Esophagus mucosa (tissue), 1 donor: ENCODE measurements around the gene SMIM8. TPM values are rescaled to one million over a fixed set of nuclear protein-coding genes. Genes with fewer than 3 reads are reported as not detected.

Experiments
- total RNA-seq: library from RNA; stranded (reverse); gene quantifications from one replicate; pipeline ENCODE4 v1.2.4, GENCODE V29; 2023
- donor health status: DM: yes; HTN: yes; CAD: no.

SMIM8 gene
- total RNA-seq, 1 donor from 2014 or later = 4.0 TPM

Other genes with a start within 250 kb of the SMIM8 start
- not detected for gene CGA, start 227.5 kb upstream of the SMIM8 start, total RNA-seq
- 21.6 TPM for gene ZNF292, start 167.0 kb upstream of the SMIM8 start, total RNA-seq
- gene GJB7, start 6.7 kb downstream of the SMIM8 start, total RNA-seq = not detected
- gene C6orf163, start 22.2 kb downstream of the SMIM8 start, total RNA-seq = 1.1 TPM
- gene CFAP206, start 85.4 kb downstream of the SMIM8 start, total RNA-seq = 0.28 TPM
- gene SLC35A1, start 150.4 kb downstream of the SMIM8 start, total RNA-seq = 6.5 TPM